DND-41 (cell line): ENCODE measurements around the gene AMMECR1L.

ENCODE experiments used
- CTCF ChIP-seq: IDR thresholded peaks from 2 replicates; pipeline ENCODE4 v1.5.1; 2012; ENCODE audit warnings: borderline replicate concordance, low read length, moderate library complexity, mild to moderate bottlenecking; ENCODE audit not compliant: poor library complexity, severe bottlenecking; ENCODE audit errors: extremely low read depth
- EZH2 ChIP-seq: IDR thresholded peaks from 3 replicates; pipeline ENCODE4 v1.6.1; 2012; ENCODE audit warnings: borderline replicate concordance, low read depth, mild to moderate bottlenecking, moderate library complexity, low read length, inconsistent platforms; ENCODE audit not compliant: severe bottlenecking

GRCh38 chr2:127913808-127914457, 28.2 kb upstream of the AMMECR1L start:
- no peak for TF ChIP-seq CTCF
- TF ChIP-seq EZH2, result no peak
